ENCODE measurements around the gene TCHHL1.

The TCHHL1 gene

DNA sequence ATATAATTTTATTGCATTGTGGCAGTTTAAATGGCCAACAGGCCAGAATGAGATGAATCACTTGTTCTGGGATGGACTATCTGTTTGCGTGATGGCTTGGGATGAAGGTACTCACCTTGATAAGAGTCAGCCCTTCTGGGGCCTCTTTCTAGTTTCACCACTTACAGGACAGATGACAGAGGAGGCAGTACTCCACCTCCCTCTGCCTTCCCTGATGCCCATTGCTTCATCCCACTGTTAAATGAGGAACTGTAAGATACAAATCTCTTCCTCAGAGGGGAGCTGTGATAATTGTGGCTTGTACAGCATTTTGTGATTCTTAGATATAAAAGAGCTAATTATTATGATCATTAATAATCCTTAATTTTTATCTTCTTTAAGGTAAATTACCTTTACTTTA lies 30.1 kb upstream of the TCHHL1 start:
- ATAC-seq (ENCODE audit: low read depth): no peak
- Histone ChIP-seq H3K4me1 (ENCODE audit: insufficient read depth, poor library complexity, severe bottlenecking) (no peaks in the 10 kb centered on the region), H3K27ac (ENCODE audit: poor library complexity, severe bottlenecking) (no peak overlapping the region), H3K27me3 (ENCODE audit: insufficient read depth, poor library complexity, severe bottlenecking) (peaks cover 58% of the 10 kb centered on the region), H3K9me3 (ENCODE audit: severe bottlenecking) (no peaks in the 10 kb centered on the region), H3K36me3 (ENCODE audit: low read depth) (no peaks in the 10 kb centered on the region), H3K4me3 (ENCODE audit: severe bottlenecking) (no peak overlapping the region)
- no peak for DNase-seq (ENCODE audit: low spot score)
- no peak for TF ChIP-seq CTCF (IDR thresholded peaks at IDR 0.05; ENCODE audit: poor library complexity, severe bottlenecking)

DNA sequence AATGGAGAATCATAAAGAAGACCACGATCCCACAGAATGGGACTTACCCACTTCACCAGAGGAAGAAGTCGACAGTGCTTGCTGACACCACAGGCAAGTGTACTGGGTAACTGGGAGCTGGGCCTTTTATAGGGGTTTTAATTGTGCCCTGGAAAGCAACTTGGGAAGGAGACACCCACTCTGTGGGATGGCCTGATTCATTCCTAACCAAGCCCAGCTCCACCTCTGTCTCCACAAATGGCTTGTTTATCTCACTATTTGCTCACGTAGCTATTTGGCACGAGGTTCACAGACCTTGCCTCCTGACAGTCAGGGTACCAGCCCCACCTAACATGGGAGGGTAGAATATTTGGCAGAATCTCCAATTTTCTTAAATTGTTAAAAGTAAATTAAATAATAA lies 26.5 kb upstream of the TCHHL1 start, which contains the start of gene TCHH:
TCHH (minus strand) TSS at position 101 of the 400 bp plus-strand sequence. CDS start 1,364 bp downstream, outside the sequence.
- Histone ChIP-seq H3K4me3 (ENCODE audit: severe bottlenecking) (no peak within 1 kb of the TSS), H3K27me3 (ENCODE audit: insufficient read depth, poor library complexity, severe bottlenecking) (peaks cover 77% of the 10 kb centered on the region), H3K9me3 (ENCODE audit: severe bottlenecking) (no peaks in the 10 kb centered on the region), H3K27ac (ENCODE audit: poor library complexity, severe bottlenecking) (no peak within 1 kb of the TSS), H3K4me1 (ENCODE audit: insufficient read depth, poor library complexity, severe bottlenecking) (peaks cover 8% of the 10 kb centered on the region), H3K36me3 (ENCODE audit: low read depth) (no peaks in the 10 kb centered on the region)
- ATAC-seq (ENCODE audit: low read depth) (no peak), DNase-seq (ENCODE audit: low spot score) (no peak)
- TF ChIP-seq CTCF (IDR thresholded peaks at IDR 0.05; ENCODE audit: poor library complexity, severe bottlenecking): no peak

GRCh38 chr1:152112885-152113432 lies 24.1 kb upstream of the TCHHL1 start:
- Histone ChIP-seq H3K27me3 (ENCODE audit: insufficient read depth, poor library complexity, severe bottlenecking) (peaks cover 93% of the 10 kb centered on the region), H3K4me1 (ENCODE audit: insufficient read depth, poor library complexity, severe bottlenecking) (peaks cover 8% of the 10 kb centered on the region), H3K9me3 (ENCODE audit: severe bottlenecking) (no peaks in the 10 kb centered on the region), H3K4me3 (ENCODE audit: severe bottlenecking) (no peak overlapping the region), H3K27ac (ENCODE audit: poor library complexity, severe bottlenecking) (no peak overlapping the region), H3K36me3 (ENCODE audit: low read depth) (no peaks in the 10 kb centered on the region)
- no peak for ATAC-seq (ENCODE audit: low read depth)
- DNase-seq (ENCODE audit: low spot score): no peak
- TF ChIP-seq CTCF (IDR thresholded peaks at IDR 0.05; ENCODE audit: poor library complexity, severe bottlenecking): no peak

DNA sequence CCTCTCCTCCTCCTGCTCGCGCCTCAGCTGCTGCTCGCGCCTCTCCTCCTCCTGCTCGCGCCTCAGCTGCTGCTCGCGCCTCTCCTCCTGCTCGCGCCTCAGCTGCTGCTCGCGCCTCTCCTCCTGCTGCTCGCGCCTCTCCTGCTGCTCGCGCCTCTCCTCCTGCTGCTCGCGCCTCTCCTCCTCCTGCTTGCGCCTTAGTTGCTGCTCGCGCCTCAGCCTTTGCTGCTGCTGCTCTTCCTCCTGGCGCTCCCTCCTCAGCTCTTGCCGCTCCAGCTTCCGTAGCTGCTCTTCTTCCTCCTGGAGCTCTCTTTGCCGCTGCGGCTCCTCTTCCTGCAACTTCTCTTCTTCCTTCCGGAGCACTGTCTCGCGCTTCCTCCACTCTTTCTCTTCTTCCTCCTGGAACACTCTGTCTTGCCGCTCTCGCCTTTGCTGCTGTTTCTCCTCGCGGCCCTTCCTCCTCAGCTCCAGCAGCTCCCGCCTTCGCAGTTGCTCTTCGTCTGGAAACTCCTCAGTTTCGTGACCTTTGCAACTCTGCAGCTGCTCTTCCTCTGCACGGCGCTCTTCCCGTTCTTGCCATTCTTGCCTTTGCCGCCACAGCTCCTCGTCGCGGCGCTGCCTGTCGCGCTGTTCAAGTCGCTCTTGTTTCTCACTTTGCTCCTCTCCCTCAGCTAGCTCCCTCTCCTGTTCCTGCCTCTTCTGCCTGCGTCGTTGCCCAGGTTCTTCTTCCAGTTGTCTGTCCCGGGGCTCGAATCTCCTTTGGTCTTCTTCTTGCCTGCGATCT lies 23.4 kb upstream of the TCHHL1 start:
- ATAC-seq (ENCODE audit: low read depth) (no peak), DNase-seq (ENCODE audit: low spot score) (no peak)
- no peak overlapping the region for H3K4me3 ChIP-seq (ENCODE audit: severe bottlenecking)
- no peaks in the 10 kb centered on the region for H3K9me3 ChIP-seq (ENCODE audit: severe bottlenecking)
- H3K27ac ChIP-seq (ENCODE audit: poor library complexity, severe bottlenecking): no peak overlapping the region
- no peaks in the 10 kb centered on the region for H3K36me3 ChIP-seq (ENCODE audit: low read depth)
- H3K4me1 ChIP-seq (ENCODE audit: insufficient read depth, poor library complexity, severe bottlenecking): peaks cover 8% of the 10 kb centered on the region
- H3K27me3 ChIP-seq (ENCODE audit: insufficient read depth, poor library complexity, severe bottlenecking): peaks cover 94% of the 10 kb centered on the region
- TF ChIP-seq CTCF (IDR thresholded peaks at IDR 0.05; ENCODE audit: poor library complexity, severe bottlenecking): no peak

GRCh38 chr1:152111515-152111968 lies 22.7 kb upstream of the TCHHL1 start:
- TF ChIP-seq CTCF (IDR thresholded peaks at IDR 0.05; ENCODE audit: poor library complexity, severe bottlenecking): no peak
- Histone ChIP-seq H3K27ac (ENCODE audit: poor library complexity, severe bottlenecking) (no peak overlapping the region), H3K4me3 (ENCODE audit: severe bottlenecking) (no peak overlapping the region), H3K9me3 (ENCODE audit: severe bottlenecking) (no peaks in the 10 kb centered on the region), H3K4me1 (ENCODE audit: insufficient read depth, poor library complexity, severe bottlenecking) (peaks cover 12% of the 10 kb centered on the region), H3K27me3 (ENCODE audit: insufficient read depth, poor library complexity, severe bottlenecking) (peaks cover 94% of the 10 kb centered on the region), H3K36me3 (ENCODE audit: low read depth) (no peaks in the 10 kb centered on the region)
- DNase-seq (ENCODE audit: low spot score) (peak; percentile 68), ATAC-seq (ENCODE audit: low read depth) (peak; percentile 9)

All from RWPE2 (cell line).